Bronchial epithelial cell (primary cell): Measurements from ENCODE around the gene NPHS1. TPM values are rescaled to one million over a fixed set of nuclear protein-coding genes. Genes with fewer than 3 reads are reported as not detected.

Source experiments
- DNase-seq: peaks from one replicate; pipeline ENCODE4 v3.0.0-alpha.2; 2010; ENCODE audit warnings: low read depth
- FAIRE-seq: peaks from 2 replicates; lab custom pipeline; 2011; peaks lifted over from hg19 to GRCh38; lab: Jason Lieb, UNC
- H3K27me3 ChIP-seq: 2 replicates; pipeline ENCODE4 v1.5.1; 2011; ENCODE audit warnings: low read length; ENCODE audit not compliant: control insufficient read depth, insufficient read depth
- H3K36me3 ChIP-seq: 2 replicates; pipeline ENCODE4 v1.5.1; 2011; ENCODE audit warnings: low read length; ENCODE audit not compliant: control insufficient read depth, insufficient read depth
- H3K4me3 ChIP-seq: 2 replicates; pipeline ENCODE4 v1.5.1; 2011; ENCODE audit warnings: mild to moderate bottlenecking, low read depth, low read length, control low read depth
- CTCF ChIP-seq: IDR thresholded peaks from 2 replicates; pipeline ENCODE4 v1.5.1; 2011; ENCODE audit warnings: mild to moderate bottlenecking, moderate library complexity, low read length, control low read depth, inconsistent platforms; ENCODE audit not compliant: insufficient read depth, severe bottlenecking
- total RNA-seq: library from RNA; depleted of rRNA; stranded (reverse); fragments of >200 nt; gene quantifications from 2 replicates; pipeline ENCODE4 v1.2.1, GENCODE V29; 2014

NPHS1 gene
- total RNA-seq, 1 donor from 2014 or later, result not detected

DNA sequence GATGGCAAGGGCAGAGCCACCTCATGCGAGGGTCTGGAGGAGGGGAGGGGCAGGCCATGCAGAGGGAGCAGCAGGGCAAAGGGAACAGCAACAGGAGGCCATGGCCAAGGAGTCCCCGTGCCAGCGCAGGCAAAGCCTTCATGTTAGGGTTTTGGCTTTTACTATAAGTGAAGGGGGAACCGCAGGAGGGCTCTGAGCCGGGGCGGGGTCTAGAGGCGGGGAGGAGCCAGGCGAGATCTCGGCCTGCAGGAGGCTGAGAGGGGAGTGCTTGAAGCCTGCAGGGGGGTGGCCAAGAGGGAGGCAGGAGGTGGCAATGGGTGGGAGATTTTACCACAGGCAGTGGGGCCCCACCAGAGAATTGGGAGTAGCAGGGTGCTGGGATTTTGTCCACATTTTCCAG, 70.7 kb downstream of the NPHS1 start:
- H3K4me3 ChIP-seq, result no peak overlapping the region
- FAIRE-seq, result no peak
- DNase-seq, result no peak
- H3K27me3 ChIP-seq, result no peaks in the 10 kb centered on the region
- TF ChIP-seq CTCF, result no peak
- no peaks in the 10 kb centered on the region for H3K36me3 ChIP-seq

DNA sequence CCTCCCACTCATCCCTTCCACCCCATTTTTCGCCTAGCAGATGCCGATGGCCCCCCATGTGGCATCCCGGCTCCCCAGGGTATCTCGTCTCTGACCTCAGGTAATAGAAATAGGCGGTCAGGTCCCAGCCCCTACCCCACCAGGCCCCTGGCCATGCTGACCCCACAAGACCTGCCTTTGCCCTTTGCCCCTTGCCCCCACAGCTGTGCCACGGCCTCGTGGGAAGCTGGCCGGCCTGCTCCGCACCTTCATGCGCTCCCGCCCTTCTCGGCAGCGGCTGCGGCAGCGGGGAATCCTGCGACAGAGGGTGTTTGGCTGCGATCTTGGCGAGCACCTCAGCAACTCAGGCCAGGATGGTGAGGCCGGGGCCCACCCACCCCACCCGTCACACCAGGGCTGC, 71.6 kb downstream of the NPHS1 start:
- FAIRE-seq, result no peak
- H3K36me3 ChIP-seq, result no peaks in the 10 kb centered on the region
- no peak for TF ChIP-seq CTCF
- no peak for DNase-seq
- H3K27me3 ChIP-seq, result no peaks in the 10 kb centered on the region
- no peak overlapping the region for H3K4me3 ChIP-seq

DNA sequence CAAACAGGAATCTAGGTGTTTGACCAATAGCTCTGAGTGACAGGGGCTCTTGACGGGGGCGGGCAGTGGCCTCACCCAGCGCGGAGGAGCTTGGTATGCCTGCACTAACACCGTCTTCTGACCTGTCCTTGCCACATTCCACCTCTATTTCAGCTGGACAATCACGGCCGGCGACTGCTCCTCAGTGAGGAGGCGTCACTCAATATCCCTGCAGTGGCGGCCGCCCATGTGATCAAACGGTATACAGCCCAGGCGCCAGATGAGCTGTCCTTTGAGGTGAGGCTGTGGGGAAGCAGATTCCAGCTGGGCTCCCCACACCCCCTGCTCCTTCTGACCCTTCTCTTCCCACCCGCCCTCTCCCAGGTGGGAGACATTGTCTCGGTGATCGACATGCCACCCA, 72.2 kb downstream of the NPHS1 start:
- no peak overlapping the region for H3K4me3 ChIP-seq
- no peak for FAIRE-seq
- DNase-seq, result no peak
- no peaks in the 10 kb centered on the region for H3K36me3 ChIP-seq
- TF ChIP-seq CTCF, result no peak
- no peaks in the 10 kb centered on the region for H3K27me3 ChIP-seq

GRCh38 chr19:35779033-35779432, 73.3 kb downstream of the NPHS1 start:
- no peak for TF ChIP-seq CTCF
- Histone ChIP-seq H3K4me3 (no peak overlapping the region), H3K27me3 (no peaks in the 10 kb centered on the region), H3K36me3 (no peaks in the 10 kb centered on the region)
- no peak for FAIRE-seq
- no peak for DNase-seq

GRCh38 chr19:35777961-35778360, 74.3 kb downstream of the NPHS1 start:
- H3K27me3 ChIP-seq, result no peaks in the 10 kb centered on the region
- DNase-seq (no peak), FAIRE-seq (no peak)
- TF ChIP-seq CTCF, result no peak
- no peak overlapping the region for H3K4me3 ChIP-seq
- H3K36me3 ChIP-seq, result no peaks in the 10 kb centered on the region

DNA sequence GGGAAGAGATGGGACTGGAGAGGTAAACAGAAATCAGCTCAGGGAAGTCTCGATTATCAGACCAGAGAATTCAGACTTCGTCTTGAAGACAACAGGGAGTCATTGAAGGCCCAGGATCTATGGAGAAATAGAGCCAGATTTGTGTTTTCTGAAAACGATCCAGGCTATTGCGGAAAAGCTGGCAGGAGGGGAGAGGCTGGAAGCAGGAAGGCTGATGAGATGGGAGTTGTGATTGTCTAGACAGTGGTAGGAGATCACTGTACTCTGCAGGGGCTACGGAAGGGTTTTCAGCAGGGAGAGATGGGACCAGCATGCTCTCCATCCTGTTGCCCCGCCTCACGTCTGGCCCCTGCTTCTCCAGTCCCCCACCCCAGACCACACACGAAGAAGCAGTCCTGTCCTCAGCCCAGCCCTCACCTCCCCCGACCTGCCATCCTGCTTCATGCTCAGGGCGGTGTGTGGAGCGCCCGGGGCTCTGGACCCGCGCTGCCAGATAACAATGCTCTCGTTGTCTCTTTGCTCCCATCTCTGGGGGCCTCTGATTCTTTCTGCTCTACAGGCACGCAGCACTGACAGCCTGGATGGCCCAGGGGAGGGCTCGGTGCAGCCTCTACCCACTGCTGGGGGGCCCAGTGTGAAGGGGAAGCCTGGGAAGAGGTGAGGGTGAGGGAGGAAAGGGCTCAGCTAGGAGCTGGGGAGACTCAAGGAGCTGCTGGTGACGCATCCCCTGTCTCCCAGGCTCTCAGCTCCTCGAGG, 75.0 kb downstream of the NPHS1 start:
- no peak for TF ChIP-seq CTCF
- FAIRE-seq (no peak), DNase-seq (no peak)
- H3K36me3 ChIP-seq, result no peaks in the 10 kb centered on the region
- H3K27me3 ChIP-seq, result no peaks in the 10 kb centered on the region
- H3K4me3 ChIP-seq, result no peak overlapping the region
